GM18508 (cell line): ENCODE measurements around the gene CFAP91.

Source experiments
- ATAC-seq: cut with Tn5 transposase; IDR thresholded peaks from one replicate; pipeline ENCODE4 v1.9.1; 2021; ENCODE audit warnings: moderate number of reproducible peaks; ENCODE audit not compliant: insufficient read depth, unreplicated experiment

The CFAP91 gene

DNA sequence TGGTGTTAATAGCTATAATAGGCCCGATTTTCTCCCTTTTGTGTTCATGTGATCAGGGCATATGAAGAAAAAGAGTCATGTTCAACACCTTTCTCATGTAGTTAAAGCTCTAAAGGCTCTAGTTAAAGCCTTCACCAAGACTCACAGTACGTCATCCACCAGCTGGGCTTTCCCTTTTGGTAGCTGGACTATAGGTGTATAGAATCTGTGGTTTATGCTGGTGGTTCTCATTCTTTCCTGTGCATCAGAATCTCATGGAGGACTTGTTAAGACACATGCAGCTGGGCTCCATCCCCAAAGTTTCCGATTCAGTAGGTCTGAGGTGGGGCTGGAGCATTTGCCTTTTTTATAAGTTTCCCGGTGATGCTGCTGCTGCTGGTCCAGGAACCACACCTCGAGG, 31.0 kb downstream of the CFAP91 start:
- no peak for ATAC-seq

DNA sequence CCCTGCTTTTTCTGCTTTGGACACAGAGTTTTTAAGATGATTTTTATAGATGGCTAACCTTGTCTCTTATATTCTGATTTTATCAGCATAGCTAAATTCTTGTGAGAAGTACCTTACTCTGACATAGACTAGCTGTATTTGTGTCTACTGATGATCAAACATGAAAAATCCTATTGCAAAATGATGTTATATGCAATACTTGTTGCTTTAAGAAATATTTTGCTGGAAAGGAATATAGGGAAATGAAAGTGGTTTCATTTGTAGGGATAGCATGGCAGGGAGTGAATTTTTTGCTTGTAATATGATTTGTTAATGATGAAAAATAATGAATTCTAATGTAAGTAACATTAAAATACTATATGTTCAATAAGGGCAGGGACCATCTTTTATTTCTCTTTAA, 35.9 kb downstream of the CFAP91 start:
- ATAC-seq: no peak

DNA sequence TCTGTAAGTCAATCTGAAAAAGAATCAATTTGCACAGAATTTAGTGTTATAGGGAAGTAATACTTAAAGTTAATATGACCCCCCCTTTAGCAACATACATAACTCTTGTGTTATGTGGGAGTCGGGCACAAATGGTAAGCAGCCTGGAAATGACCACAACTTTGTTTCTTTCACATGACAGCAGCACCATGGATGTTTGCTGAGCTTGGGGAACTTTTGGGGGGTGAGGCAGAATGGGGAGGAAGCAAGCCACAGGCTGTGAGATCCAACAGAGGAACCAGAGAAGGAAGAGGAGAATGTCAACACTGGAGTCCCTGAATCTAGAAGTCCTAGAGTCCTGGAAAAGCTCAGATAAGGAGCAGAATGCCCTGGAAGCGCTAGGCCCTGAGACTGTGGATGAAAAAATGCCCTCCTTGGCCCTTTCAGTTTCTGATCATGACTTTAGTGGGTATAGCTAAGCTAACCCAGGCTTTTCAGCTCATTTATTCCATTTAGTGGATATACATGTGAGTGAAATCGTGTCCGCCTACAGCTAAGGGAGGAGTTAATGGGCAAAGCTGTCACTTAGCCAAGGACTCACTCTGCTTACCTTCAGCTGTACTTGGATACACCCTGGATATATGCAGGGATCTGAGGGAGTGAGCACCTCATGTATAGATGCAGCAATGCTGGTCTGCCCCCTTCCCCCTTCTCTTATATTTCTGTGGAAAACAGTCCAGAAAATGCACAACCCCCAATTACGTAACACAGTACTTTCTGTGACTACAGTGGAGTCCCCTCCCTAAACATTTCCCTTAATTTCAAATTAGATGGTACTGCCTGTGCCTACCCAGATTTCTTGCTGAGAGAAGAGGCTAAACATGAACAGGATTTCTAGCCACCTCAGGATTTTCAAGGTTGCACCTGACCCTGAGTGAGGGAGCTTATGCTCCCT, 39.1 kb downstream of the CFAP91 start:
- ATAC-seq: no peak

DNA sequence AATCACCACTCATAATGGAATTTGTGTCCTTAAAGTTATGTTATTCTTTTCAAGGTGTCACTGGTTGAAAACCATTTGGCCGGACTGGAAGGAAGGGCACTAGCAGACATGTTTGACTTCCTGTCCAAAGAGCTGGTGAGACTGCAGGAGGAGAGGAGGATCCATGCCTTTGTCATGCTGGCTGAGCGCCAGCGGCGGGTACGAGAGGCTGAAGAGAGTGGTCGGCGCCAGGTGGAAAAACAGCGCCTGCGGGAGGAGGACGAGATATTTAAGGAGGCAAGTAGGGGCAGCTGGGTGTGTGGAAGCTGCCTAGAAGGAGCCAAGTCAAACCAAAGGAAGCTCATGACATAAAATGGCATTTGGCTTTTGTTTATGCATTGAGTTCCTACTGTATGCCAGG, 41.1 kb downstream of the CFAP91 start:
- no peak for ATAC-seq

DNA sequence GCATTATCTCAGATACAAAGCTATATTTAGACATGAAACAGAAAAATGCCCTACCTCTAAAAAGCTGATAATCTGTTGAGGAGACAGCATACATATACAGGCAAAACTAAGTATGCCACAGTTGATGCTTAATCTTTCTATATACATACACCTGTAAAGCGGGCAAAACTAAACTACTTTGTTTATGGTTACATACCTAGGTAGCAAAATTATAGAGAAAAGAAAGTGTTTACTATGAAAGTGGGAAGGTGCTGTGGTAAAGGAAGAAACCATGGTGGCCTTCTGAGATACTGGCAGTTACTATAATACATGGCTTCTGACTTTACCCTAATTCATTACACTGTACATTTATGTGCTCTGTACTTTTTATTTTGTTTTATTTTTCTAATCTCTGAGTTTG, 43.1 kb downstream of the CFAP91 start:
- no peak for ATAC-seq

DNA sequence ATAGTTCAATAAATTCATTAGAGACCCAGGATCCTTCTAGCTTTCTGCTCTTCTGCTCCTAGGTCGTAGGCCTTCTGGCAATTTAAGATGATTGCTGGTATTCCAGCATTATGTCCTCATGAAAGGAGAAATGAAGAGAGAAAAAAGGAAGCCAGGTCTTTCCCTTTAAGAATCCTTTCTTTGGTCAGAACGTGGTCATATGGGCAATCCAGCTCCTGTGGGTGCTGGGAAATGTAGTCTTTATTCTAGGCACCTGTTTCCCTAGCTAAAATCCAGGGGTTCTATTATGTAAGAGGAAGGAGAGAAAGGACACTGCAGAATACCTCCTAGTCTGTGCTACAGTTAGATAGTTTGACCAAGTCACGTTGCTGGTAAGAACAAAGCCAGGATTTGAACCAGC, 43.6 kb downstream of the CFAP91 start:
- ATAC-seq: no peak

DNA sequence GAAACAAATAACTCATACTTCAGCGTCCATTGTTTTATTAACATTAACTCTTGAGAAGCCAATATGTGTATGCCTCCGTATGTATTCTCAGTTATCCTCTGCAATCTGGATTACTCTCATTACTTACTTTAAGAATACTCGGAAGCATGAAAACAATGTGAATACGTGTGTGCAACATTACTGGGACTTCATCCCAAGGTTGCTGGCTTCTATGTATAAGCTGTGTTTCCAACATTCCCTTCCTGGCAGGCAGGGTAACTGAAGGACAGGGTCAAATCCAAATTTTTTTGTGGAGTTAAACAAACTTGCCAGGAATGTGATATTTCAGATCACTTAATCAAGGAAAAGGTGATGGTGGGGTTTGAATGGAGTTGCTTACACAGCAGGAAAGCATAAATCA, 44.5 kb downstream of the CFAP91 start:
- ATAC-seq: no peak

DNA sequence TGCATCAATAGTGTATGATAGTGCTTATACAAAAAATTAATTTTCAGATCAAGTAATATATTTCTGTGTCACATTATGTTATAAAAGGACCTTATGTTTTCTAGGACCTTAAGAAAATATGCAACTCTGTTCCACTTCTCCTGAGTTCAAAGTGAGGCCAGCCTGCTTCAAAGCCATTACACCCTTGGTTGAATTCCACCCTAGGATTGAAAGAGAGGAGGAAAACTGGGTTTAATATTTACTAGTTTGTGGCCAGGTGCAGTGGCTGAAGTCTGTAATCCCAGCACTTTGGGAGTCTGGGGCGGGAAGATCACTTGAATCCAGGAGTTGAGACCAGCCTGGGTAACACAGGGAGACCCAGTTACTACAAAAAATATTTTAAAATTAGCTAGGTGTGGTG, 46.2 kb downstream of the CFAP91 start:
- ATAC-seq: no peak

DNA sequence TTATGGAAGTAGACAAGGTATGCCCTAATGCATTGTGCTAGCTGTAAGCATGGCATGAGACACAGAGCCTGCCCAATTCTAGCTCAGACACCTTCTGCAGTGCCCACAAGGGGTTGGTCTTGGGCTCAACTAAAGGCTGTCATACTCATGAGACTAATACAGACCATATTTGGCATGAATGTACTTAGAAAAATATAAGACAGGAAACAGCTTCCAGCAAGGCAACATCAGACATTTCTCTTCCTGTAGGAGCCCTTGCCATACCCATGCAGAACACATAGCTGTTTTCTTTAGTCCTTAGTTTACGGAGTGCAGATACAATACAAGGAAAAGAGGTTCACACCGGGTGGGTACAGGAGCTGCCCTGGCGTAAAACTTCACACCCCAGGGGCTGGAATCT, 48.6 kb downstream of the CFAP91 start:
- ATAC-seq: no peak
